ENCODE measurements around the gene C2orf68.

Gene C2orf68

GRCh38 chr2:85600951-85601770 lies 10.7 kb downstream of the C2orf68 start:
- no peak for TF ChIP-seq CTCF (IDR thresholded peaks at IDR 0.05; ENCODE audit: extremely low read depth, missing control alignments)
- no peak for DNase-seq (ENCODE audit: low spot score)

DNA sequence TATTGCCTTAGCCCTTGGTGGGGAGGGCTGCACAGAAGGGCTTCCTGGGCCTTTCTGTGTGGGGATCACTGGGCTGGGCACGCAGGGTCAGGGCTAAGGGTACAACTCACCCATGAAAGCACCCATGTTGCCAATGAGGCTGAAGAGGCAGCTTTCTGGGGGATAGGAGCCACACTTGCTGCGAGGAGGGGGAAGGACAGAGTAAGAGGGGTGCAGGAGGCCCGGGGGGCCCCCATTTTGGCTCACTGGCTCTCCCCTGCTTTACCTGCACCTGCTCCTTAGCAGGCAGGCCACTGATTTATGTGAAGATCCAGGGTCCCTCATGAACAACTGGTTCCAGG lies 11.7 kb downstream of the C2orf68 start:
- no peak for TF ChIP-seq CTCF (IDR thresholded peaks at IDR 0.05; ENCODE audit: extremely low read depth, missing control alignments)
- no peak for DNase-seq (ENCODE audit: low spot score)

DNA sequence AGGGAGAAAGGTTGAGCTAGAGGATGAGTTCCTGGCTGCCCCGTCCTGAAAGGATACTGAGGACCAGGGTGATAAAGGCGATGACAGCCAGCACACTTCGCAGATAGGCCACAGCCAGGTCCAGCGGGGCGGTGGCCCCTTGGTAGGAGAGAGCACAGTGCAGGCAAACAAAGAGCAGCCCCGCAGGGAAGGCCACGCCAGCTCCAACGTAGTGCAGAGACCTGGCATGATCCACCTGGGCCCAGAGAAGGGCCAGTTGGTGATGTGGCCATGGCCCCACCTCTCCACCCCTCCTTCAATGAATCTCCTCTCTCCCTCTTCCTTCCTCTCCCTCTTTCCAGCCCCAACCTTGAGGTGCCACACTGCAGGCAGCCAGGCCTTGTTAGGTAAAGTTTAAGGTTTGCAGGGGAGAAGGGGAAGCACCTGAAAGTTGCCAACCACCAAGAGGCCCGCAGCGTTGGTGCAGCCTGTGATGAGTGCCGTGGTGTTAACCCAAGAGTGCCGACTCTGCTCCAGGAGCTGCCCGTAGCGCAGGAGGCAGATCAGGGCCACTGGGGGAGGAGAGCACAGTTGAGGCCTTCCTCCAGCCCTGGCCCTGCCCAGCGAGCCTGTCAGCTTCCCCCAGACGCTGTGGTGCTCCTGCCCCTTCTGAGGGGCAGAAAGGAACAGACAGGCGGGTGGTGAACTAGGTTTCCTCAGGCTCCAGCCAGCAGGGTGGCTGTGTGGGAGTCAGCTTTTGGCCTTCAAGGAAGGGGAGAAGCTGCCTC lies 12.2 kb downstream of the C2orf68 start:
- TF ChIP-seq CTCF (IDR thresholded peaks at IDR 0.05; ENCODE audit: extremely low read depth, missing control alignments): no peak
- DNase-seq (ENCODE audit: low spot score): no peak

DNA sequence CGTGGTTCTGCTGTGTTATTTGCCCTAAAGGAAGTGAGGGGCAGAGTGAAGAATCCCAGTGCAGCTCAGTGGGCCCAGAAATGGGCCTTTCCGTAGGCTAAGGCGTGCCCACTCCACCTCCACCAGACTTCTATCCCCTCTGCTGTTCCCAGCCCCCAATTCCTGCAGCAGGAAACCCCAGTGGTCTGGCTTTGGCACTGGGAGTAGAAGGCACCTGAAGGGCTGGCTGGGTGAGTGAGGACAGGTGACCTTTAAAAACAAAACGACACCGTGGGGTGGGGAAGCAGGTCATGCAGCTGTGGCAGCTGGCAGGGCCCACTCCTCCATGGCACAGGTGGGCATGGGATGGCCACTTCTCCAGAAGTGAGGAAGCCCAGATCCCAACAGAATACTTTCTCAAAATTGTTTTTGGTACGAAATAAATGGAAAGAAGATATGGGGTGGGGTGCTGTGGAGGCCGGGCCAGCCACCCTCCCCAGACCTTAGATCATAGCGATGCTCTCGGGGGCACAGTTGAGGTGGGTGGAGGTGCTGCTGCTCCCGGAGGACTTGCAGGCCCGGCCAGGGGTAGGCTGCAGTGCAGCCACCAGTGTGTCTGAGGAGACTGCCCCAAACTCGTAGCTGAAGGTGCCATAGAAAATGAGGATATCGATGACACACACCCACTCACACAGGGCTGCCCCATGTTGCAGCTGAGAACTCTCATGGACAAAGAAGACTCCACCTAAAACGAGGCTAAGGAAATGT lies 13.1 kb downstream of the C2orf68 start:
- DNase-seq (ENCODE audit: low spot score): no peak
- TF ChIP-seq CTCF (IDR thresholded peaks at IDR 0.05; ENCODE audit: extremely low read depth, missing control alignments): no peak

DNA sequence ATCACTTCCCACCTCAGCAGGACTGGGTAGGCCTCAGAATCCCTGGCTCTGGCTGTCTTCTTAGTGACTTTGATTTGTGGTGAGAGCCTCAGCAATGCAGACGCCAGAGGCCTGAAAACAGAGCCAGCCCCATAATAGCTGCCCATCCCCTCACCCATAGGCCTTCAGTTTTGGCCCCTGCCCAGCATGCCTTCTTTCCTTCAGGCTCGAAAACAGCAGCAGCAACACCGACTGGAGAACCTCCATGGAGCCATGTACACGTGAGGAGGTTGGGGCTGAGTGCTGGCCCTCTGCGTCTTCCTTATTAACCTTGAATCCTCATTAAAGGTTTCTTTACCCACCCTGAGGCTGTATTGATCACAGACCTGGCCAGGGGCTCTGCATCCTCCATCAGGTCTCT lies 14.6 kb downstream of the C2orf68 start:
- no peak for DNase-seq (ENCODE audit: low spot score)
- TF ChIP-seq CTCF (IDR thresholded peaks at IDR 0.05; ENCODE audit: extremely low read depth, missing control alignments): no peak

GRCh38 chr2:85596486-85597143 lies 15.3 kb downstream of the C2orf68 start:
- DNase-seq (ENCODE audit: low spot score): no peak
- TF ChIP-seq CTCF (IDR thresholded peaks at IDR 0.05; ENCODE audit: extremely low read depth, missing control alignments): no peak

Measured in GM20000 (cell line).